Left ventricle myocardium superior (tissue), 1 donor: ENCODE measurements around the gene CHCHD3. TPM values are rescaled to one million over a fixed set of nuclear protein-coding genes. Genes with fewer than 3 reads are reported as not detected.
"Not testable (repeated sequence)": the region's sequence is repeated elsewhere in the genome, so short reads cannot be mapped to it uniquely, and the experiment has no call there.

Experiments used
- ATAC-seq: fragments of 200-7000 bp; cut with Tn5 transposase; one replicate; pipeline ENCODE4 v1.9.1; 2020; ENCODE audit warnings: mild to moderate bottlenecking, moderate library complexity
- DNase-seq: peaks from one replicate; pipeline ENCODE4 v3.0.0-alpha.2; 2020
- intact Hi-C: fragments of 100-400 bp; cut with micrococcal nuclease; formaldehyde crosslinking; loops from one replicate; pipeline ENCODE4 v1.11.0; 2022
- total RNA-seq: library from RNA; stranded (reverse); fragmentation: NEBNext Ultra II Directional; extraction: Animal tissue kit (Norgen Biotek cat#: 25700); gene quantifications from one replicate; pipeline ENCODE4 v1.2.1, GENCODE V29; 2021
- donor health status: DM: no; HTN: yes; CAD: no; lungs with severe emphysema.

CHCHD3 gene
- total RNA-seq, 1 donor from 2014 or later: 204 TPM

DNA sequence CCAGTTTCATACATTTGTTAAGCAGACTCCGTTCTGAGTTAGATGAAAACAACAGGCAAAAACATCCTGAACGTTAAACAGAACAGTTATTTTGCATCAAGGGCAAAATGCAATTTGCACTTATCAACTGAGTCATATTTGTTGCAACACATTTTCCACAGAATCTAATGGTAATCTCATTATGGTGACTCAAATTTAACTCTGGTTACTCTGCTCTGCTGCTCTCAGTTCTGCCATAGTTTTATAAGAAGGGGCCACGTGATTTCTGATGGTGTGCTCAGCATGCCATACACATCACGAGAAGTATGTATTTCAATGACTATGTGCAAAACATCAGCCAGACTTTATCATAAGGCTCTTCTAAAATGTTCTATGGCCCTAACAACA, 148.8 kb downstream of the CHCHD3 start:
- DNase-seq (no peak), ATAC-seq (peak; percentile 25)
- intact Hi-C loops: no loop called here

- DNase-seq (no peak), ATAC-seq (no peak)
- intact Hi-C loops: no loop called here
These were observed 149.4 kb downstream of the CHCHD3 start for GRCh38 chr7:132932296-132933071.

- ATAC-seq: no peak
- no peak for DNase-seq
- intact Hi-C loops: no loop called here
These were observed 151.0 kb downstream of the CHCHD3 start for GRCh38 chr7:132930881-132931280.

DNA sequence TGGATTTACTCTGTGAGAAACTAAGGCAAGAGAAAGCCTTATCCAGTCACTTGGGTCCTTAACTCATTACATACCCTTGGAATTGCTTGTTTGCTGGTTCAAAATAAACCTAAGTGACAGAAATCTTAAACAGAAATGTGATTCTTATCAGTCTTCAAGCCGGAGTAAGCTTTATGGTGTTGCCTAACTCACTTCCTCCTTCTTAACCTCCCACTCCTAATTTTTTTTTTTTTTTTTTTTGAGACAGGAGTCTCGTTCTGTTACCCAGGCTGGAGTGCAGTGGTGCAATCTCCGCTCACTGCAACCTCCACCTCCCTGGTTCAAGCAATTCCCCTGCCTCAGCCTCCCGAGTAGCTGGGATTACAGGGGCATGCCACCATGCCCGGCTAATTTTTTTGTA, 151.9 kb downstream of the CHCHD3 start:
- DNase-seq, intact Hi-C loops, ATAC-seq: not testable (repeated sequence)

DNA sequence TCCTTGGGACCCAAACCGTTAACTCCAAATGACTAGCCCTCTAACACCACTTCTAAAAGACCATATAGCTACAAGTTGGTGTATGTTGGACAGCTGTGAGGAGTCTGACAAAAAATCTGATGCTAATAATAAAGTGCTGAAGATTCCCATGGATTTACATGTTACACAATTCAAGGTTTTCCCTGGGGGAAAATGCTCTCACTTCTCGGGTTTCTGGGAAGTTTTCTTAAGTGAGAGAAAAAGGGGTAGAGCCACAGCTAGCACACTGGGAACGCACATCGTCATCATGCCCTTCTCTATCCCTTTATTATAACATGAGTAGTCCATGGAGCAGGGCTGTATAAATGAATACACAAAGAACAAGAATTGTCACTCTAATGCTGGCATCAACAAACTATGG, 162.1 kb downstream of the CHCHD3 start:
- DNase-seq (no peak), ATAC-seq (no peak)
- intact Hi-C loops: no loop called here

DNA sequence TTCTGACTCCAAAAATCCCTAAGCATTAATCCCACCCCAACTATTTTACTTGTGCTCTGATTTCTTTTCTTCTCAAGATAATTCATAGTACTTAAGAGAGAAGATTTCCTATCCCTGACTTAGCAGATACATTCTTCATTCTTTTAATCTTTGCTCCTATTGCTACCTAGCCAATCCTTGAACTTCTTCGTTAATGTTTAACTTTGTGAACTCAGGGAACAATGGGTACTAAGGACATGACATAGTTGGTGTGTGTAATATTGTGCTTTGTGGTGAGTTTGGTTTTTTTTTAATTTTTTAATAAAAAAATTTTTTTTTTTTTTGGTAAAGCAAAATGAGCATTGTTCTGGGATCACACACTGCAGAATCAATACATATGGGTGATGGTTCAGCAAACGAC, 166.2 kb downstream of the CHCHD3 start:
- intact Hi-C loops: no loop called here
- ATAC-seq: no peak

DNA sequence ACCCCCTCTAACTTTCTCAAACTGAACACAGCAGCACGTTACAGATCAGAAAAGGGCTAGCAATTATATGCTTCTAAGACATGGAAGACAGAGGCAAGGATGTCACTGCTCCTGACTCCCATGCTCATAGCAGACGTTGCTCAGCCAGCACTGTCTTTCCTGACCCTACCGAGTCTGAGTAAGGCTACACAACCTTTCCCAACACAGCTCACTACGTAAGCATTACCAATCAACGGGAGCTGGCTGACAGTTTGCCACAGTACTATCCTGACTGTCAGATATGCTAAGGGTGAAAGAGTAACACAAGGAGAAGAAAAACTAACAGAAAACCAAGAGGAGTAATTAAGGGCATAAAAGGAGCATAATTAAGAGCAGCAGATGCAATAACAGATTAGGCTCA, 171.2 kb downstream of the CHCHD3 start:
- ATAC-seq: peak; percentile 81
- intact Hi-C loops: no loop called here
- no peak for DNase-seq

More for the DNA sequence above, 166.2 kb downstream of the CHCHD3 start:
- DNase-seq: no peak

GRCh38 chr7:132907380-132907940, 174.4 kb downstream of the CHCHD3 start:
- intact Hi-C loops: no loop called here
- ATAC-seq (peak; percentile 52), DNase-seq (no peak)

DNA sequence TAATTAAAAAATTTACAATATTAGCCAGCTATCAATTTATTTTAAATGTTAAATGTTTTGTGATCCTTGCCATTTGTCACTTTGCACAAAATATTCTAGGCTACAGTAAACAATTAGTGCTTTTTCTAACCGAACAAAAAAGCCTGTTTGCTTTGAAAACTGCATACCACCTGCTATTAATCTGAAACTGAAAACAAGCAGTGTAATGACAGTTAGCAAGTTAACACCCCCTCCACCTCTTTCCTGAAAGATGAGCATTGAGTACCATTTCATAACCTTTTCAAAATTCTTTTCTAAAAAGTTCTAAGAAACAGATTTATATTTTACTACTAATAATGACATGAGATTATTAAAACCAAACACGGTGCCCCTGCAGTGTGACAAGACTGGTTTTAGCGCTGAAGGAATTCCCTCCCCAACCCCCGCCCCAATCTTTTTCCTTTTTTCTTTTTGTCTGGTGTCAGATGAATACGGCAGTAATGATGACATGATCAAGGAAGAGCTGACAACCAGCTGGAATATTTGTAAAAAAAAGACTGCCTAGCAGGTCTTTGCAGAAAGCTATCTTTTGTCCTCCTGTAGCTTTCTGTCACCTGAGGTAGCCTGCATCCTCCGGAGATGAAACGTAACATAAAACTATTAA, 175.6 kb downstream of the CHCHD3 start:
- ATAC-seq: no peak
- intact Hi-C loops: no loop called here

DNA sequence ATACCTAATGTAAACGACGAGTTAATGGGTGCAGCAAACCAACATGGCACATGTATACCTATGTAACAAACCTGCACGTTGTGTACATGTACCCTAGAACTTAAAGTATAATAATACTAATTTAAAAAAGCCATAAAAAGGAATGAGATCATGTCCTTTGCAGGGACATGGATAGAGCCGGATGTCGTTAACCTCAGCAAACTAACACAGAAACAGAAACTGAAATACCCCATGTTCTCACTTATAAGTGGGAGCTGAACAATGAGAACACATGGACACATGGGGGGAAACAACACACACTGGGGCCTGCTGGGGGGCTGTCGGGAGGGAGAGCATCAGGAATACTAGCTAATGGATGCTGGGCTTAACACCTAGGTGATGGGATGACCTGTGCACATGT, 176.8 kb downstream of the CHCHD3 start:
- DNase-seq, intact Hi-C loops, ATAC-seq: not testable (repeated sequence)

More for the DNA sequence above, 175.6 kb downstream of the CHCHD3 start:
- no peak for DNase-seq

GRCh38 chr7:132904209-132904608, 177.7 kb downstream of the CHCHD3 start:
- no peak for ATAC-seq
- DNase-seq: no peak
- intact Hi-C loops: no loop called here

DNA sequence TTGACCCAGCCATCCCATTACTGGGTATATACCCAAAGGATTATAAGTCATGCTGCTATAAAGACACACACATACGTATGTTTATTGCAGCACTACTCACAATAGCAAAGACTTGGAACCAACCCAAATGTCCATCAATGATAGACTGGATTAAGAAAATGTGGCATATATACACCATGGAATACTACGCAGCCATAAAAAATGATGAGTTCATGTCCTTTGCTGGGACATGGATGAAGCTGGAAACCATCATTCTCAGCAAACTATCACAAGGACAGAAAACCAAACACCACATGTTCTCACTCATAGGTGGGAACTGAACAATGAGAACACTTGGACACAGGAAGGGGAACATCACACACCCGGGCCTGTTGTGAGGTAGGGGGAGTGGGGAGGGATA, 179.6 kb downstream of the CHCHD3 start:
- ATAC-seq, intact Hi-C loops, DNase-seq: not testable (repeated sequence)

GRCh38 chr7:132901241-132901640, 180.6 kb downstream of the CHCHD3 start:
- intact Hi-C loops: no loop called here
- ATAC-seq: no peak
- no peak for DNase-seq

DNA sequence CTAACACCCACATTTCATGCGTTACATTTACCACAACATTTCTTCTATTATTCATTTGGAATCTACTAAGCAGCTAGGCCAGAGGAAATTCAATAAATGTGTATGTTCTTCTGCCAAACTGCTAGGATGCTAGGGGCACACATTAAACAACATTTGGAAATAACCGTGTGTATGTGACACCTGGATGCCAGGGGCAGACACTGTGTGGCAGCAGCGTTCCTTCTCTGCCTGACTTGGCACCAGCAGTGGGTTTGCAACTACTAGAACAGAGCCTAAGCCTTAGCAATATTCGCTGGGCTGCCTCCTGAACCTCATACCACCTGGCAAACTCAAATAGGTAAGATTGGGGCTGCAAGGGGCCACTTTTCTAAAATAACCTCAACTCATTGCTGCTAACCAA, 182.1 kb downstream of the CHCHD3 start:
- intact Hi-C loops: no loop called here
- no peak for ATAC-seq
- DNase-seq: no peak

DNA sequence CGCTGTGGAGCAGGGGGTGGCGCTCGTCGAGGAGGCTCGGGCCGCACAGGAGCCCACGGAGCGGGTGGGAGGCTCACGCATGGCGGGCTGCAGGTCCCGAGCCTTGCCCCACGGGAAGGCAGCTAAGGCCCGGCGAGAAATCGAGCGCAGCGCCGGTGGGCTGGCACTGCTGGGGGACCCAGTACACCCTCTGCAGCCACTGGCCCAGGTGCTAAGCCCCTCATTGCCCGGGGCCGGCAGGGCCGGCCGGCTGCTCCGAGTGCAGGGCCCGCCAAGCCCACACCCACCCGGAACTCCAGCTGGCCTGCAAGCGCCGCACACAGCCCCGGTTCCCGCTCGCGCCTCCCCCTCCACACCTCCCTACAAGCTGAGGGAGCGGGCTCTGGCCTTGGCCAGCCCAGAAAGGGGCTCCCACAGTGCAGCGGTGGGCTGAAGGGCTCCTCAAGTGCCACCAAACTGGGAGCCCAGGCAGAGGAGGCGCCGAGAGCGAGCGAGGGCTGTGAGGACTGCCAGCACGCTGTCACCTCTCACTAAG, 183.2 kb downstream of the CHCHD3 start:
- ATAC-seq, DNase-seq, intact Hi-C loops: not testable (repeated sequence)

DNA sequence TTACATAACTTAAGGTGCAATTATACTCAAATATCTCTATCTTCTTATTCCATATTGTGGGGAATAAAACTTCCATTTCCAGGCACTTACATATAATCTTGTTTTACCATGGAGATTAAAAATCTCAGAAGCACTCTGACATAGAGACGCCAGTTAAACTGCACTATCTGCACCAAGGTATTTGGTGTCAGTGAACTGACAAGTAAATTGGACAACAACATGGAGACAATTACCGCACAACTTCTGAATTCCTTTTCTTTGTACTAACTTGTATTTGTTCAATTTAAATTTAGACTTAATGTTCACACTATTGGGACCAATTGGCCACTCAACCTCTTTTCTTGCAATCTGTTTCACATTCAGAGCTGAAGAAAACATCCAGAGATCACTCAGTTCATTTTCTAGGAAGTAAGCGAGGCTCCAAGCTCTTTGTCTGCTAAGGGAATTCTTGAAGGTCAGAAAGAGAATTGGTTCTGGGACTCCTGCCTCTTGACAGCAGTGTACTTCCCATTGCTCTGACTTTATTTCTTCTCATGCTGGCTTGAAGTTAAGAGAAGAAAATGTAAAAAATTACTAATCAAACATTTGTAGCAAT, 184.7 kb downstream of the CHCHD3 start:
- intact Hi-C loops: no loop called here
- no peak for DNase-seq
- no peak for ATAC-seq

DNA sequence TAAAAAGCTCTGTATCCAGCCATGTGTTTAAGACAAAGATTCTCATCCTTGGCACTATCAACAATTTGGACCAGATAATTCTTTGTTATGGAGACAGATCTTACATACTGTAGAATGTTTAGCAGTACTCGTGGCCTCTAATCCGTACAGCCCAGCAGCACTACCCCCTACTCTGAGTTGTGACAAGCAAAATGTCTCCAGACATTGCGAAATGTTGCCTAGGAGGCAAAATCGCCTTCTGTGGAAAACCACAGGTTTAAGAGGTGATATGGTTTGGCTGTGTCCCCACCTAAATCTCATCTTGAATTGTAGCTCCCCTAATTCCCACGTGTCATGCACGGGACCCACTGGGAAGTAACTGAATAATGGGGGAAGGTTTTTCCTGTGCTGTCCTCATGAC, 186.7 kb downstream of the CHCHD3 start:
- DNase-seq (no peak), ATAC-seq (no peak)

DNA sequence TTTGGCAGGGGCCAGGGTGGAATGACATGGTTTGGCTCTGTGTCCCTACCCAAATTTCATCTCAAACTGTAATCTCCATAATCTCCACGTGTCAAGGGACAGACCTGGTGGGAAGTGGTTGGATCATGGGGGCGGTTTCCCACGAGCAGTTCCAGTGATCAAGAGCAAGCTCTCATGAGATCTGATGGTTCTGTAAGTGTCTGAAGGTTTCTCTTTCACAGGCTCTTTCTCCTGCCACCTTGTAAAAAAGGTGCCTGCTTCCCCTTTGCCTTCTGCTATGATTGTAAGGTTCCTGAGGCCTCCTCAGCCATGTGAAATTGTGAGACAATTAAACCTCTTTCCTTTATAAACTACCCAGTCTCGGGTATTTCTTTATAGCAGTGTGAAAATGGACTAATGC, 188.3 kb downstream of the CHCHD3 start:
- ATAC-seq: no peak
- intact Hi-C loops: no loop called here

More for the DNA sequence above, 186.7 kb downstream of the CHCHD3 start:
- intact Hi-C loops: no loop called here

GRCh38 chr7:132892744-132893143, 189.1 kb downstream of the CHCHD3 start:
- ATAC-seq, intact Hi-C loops: not testable (repeated sequence)

More for the DNA sequence above, 188.3 kb downstream of the CHCHD3 start:
- DNase-seq: no peak

DNA sequence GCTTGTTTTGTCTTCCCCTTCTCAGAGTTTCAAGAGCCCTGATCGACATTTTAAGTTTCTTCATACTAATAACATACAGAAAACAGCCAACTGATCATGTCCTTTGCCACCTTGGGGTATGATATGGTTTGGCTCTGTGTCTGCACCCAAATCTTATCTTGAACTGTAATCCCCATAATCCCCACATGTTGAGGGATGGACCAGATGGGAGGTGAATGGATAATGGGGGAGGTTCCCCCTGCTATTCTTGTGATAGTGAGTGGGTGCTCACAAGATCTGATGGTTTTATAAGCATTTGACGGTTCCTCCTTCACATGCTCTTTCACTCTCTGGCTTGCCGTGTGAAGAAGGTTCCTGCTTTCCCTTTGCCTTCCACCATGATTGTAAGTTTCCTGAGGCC, 190.3 kb downstream of the CHCHD3 start:
- intact Hi-C loops: no loop called here
- DNase-seq (no peak), ATAC-seq (no peak)

More at GRCh38 chr7:132892744-132893143, 189.1 kb downstream of the CHCHD3 start:
- DNase-seq: not testable (repeated sequence)
